Measurements from ENCODE around the gene TMEM130. TPM values are rescaled to one million over a fixed set of nuclear protein-coding genes. Genes with fewer than 3 reads are reported as not detected.

TMEM130 gene
- total and polyA plus RNA-seq, 3 donors from 2014 or later = 84.6 to 131 (median 106) TPM

DNA sequence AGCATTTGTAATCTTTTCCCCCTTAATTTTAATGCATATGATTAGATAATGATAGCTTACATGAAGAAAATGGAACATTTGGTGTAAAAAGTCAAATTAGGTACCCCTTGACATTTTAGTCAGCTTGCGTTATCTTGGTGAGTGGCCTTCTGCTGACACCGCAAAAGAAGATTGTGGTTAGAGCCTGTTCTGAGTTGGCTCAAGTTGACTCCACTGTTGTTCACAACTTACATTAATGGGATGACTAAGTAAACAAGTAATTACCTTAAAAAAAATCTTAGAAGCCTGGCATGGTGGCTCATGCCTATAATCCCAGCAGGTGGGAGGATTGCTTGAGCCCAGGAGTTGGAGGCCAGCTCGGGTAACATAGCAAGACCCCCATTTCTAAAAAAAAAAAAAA is 32.7 kb upstream of the TMEM130 start:
- TF ChIP-seq POLR2A (IDR thresholded peaks at IDR 0.05) (no peak), CTCF (IDR thresholded peaks at IDR 0.05) (no peak)
- H3K4me1 ChIP-seq = no peaks in the 10 kb centered on the region
- intact Hi-C loops (cut with DNase I; ENCODE audit: low total_unique reads) = no loop called here
- H3K36me3 ChIP-seq (ENCODE audit: low read depth, missing control alignments) = no peaks in the 10 kb centered on the region
- no peak for DNase-seq
- WGBS, 2 donors = 85% methylated on average over 3 of the region's 3 CpGs
- no peak overlapping the region for H3K4me3 ChIP-seq
- no peaks in the 10 kb centered on the region for H3K9me3 ChIP-seq
- H3K27ac ChIP-seq = no peak overlapping the region
- H3K27me3 ChIP-seq = no peaks in the 10 kb centered on the region

GRCh38 chr7:98900815-98901214 is 31.0 kb upstream of the TMEM130 start:
- DNase-seq = no peak
- no peaks in the 10 kb centered on the region for H3K36me3 ChIP-seq (ENCODE audit: low read depth, missing control alignments)

DNA sequence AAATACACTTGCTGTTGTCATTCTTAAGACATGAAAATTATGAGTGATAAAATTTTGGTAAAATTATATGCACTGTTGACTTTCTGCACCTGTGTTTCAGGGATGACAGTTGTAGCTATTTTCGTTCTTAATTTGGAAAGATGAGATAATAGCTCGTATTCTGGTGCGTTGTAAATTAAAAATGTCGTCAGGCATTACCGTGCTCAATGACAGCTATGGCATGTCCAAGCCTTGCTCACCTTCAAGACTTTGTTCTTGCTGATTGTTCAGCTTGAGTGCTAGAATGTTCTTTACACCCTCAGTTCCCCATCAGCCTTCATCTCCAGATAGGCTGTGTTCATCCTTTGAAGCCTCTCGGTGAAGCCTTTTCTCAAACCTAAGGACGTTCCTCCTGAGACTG is 30.0 kb upstream of the TMEM130 start:
- no peaks in the 10 kb centered on the region for H3K9me3 ChIP-seq
- TF ChIP-seq POLR2A (IDR thresholded peaks at IDR 0.05) = no peak
- TF ChIP-seq CTCF (IDR thresholded peaks at IDR 0.05) = no peak
- no peaks in the 10 kb centered on the region for H3K36me3 ChIP-seq (ENCODE audit: low read depth, missing control alignments)
- 89 to 91% methylated on average over 7 of the region's 7 CpGs for WGBS, 2 donors
- intact Hi-C loops (cut with DNase I; ENCODE audit: low total_unique reads) = no loop called here
- H3K27ac ChIP-seq = no peak overlapping the region
- no peaks in the 10 kb centered on the region for H3K4me1 ChIP-seq
- H3K4me3 ChIP-seq = no peak overlapping the region
- no peaks in the 10 kb centered on the region for H3K27me3 ChIP-seq
- no peak for DNase-seq

More at GRCh38 chr7:98900815-98901214, 31.0 kb upstream of the TMEM130 start:
- H3K4me3 ChIP-seq = no peak overlapping the region
- no peaks in the 10 kb centered on the region for H3K9me3 ChIP-seq
- H3K27ac ChIP-seq = no peak overlapping the region
- H3K4me1 ChIP-seq = no peaks in the 10 kb centered on the region
- no peak for TF ChIP-seq CTCF (IDR thresholded peaks at IDR 0.05)
- TF ChIP-seq POLR2A (IDR thresholded peaks at IDR 0.05) = no peak
- intact Hi-C loops (cut with DNase I; ENCODE audit: low total_unique reads) = no loop called here
- 87 to 94% methylated on average over 3 of the region's 3 CpGs for WGBS, 2 donors
- H3K27me3 ChIP-seq = no peaks in the 10 kb centered on the region

DNA sequence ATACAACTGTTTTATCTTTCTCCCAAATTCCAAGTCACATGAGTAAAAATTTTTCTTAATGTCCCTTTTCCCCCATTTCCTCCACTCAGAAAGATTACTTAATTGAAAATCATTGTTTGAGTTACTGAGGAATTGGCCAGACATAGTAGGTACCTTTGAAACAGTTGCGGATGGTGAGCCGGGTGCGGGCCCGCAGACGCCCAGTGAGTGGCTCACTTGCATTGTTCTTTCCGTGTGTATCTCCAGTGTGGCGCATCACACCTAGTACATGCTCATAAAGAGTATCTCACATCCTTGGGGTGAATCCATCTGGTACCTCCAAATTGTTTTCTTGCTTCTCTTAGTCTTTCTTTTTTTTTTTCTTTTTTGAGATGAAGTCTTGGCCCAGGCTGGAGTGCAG is 22.8 kb upstream of the TMEM130 start:
- no peak overlapping the region for H3K4me3 ChIP-seq
- 94 to 97% methylated on average over 7 of the region's 7 CpGs for WGBS, 2 donors
- intact Hi-C loops (cut with DNase I; ENCODE audit: low total_unique reads) = no loop called here
- H3K27ac ChIP-seq = no peak overlapping the region
- no peaks in the 10 kb centered on the region for H3K4me1 ChIP-seq
- no peaks in the 10 kb centered on the region for H3K36me3 ChIP-seq (ENCODE audit: low read depth, missing control alignments)
- TF ChIP-seq CTCF (IDR thresholded peaks at IDR 0.05) = no peak
- TF ChIP-seq POLR2A (IDR thresholded peaks at IDR 0.05) = no peak
- no peaks in the 10 kb centered on the region for H3K27me3 ChIP-seq
- no peak for DNase-seq
- H3K9me3 ChIP-seq = no peaks in the 10 kb centered on the region

- intact Hi-C loops (cut with DNase I; ENCODE audit: low total_unique reads) = no loop called here
- Histone ChIP-seq H3K27me3 (no peaks in the 10 kb centered on the region), H3K4me1 (no peaks in the 10 kb centered on the region), H3K27ac (no peak overlapping the region), H3K4me3 (no peak overlapping the region), H3K36me3 (ENCODE audit: low read depth, missing control alignments) (no peaks in the 10 kb centered on the region), H3K9me3 (no peaks in the 10 kb centered on the region)
- no peak for TF ChIP-seq POLR2A (IDR thresholded peaks at IDR 0.05)
- TF ChIP-seq CTCF (IDR thresholded peaks at IDR 0.05) = no peak
- DNase-seq = no peak
Observed at GRCh38 chr7:98887038-98887437, 17.2 kb upstream of the TMEM130 start.

All from testis (tissue), 3 donors.